H1 (cell line): Measurements from ENCODE around the gene SERGEF. TPM values are rescaled to one million over a fixed set of nuclear protein-coding genes. Genes with fewer than 3 reads are reported as not detected.

Experiments used
- CTCF ChIA-PET: fragments of 300-600 bp; sonication (Branson Sonifier 250); formaldehyde crosslinking; loops from one replicate; lab custom pipeline; 2021; ENCODE audit not compliant: partially characterized antibody; lab: Charles Lee
- POLR2A ChIA-PET: fragments of 300-600 bp; sonication (Branson Sonifier 250); formaldehyde crosslinking; loops from one replicate; lab custom pipeline; 2021; ENCODE audit warnings: inconsistent platforms; ENCODE audit not compliant: partially characterized antibody; lab: Charles Lee
- DNase-seq, 2 experiments: peaks; one replicate each; pipeline versions ENCODE4 v3.0.0 to v3.0.0-alpha.2; 2010 to 2022; ENCODE audit warnings: low spot score in 2 of 2, low read depth in 1 of 2, mixed read lengths in 1 of 2
- FAIRE-seq: peaks from 2 replicates; lab custom pipeline; 2011; peaks lifted over from hg19 to GRCh38; lab: Jason Lieb, UNC
- H2AFZ ChIP-seq: 2 replicates; pipeline ENCODE4 v1.8.1; 2012; ENCODE audit warnings: low read length, inconsistent platforms
- H2AK5ac ChIP-seq: 2 replicates; pipeline ENCODE4 v1.6.1; 2013; ENCODE audit warnings: low read depth, low read length
- H2BK120ac ChIP-seq: replicated peaks from 2 replicates; pipeline ENCODE3; 2013; ENCODE audit warnings: low read depth, low read length, inconsistent platforms
- H2BK12ac ChIP-seq: 2 replicates; pipeline ENCODE4 v1.6.1; 2013; ENCODE audit warnings: low read depth, low read length
- H2BK15ac ChIP-seq: 2 replicates; pipeline ENCODE4 v1.6.1; 2013; ENCODE audit warnings: low read length
- H2BK20ac ChIP-seq: 2 replicates; pipeline ENCODE4 v1.6.1; 2013; ENCODE audit warnings: low read length
- H2BK5ac ChIP-seq: 2 replicates; pipeline ENCODE4 v1.6.1; 2013; ENCODE audit warnings: low read depth, low read length
- H3K14ac ChIP-seq: 2 replicates; pipeline ENCODE4 v1.6.1; 2013; ENCODE audit warnings: inconsistent platforms; ENCODE audit not compliant: insufficient read length
- H3K18ac ChIP-seq: 2 replicates; pipeline ENCODE4 v1.6.1; 2013; ENCODE audit warnings: low read length; ENCODE audit errors: extremely low read depth
- H3K23ac ChIP-seq: 2 replicates; pipeline ENCODE4 v1.6.1; 2013; ENCODE audit warnings: inconsistent platforms; ENCODE audit not compliant: insufficient read length
- H3K23me2 ChIP-seq: 2 replicates; pipeline ENCODE4 v1.6.1; 2013; ENCODE audit warnings: low read depth, low read length
- H3K27ac ChIP-seq: 2 replicates; pipeline ENCODE4 v1.6.1; 2011; ENCODE audit warnings: low read depth, low read length, inconsistent platforms
- H3K27me3 ChIP-seq, 4 experiments: replicated peaks in 1 of 4; 1 replicate in 1 of 4; 2 replicates in 3 of 4; pipeline versions ENCODE4 v1.6.1 to v1.8.1; 2011 to 2013; ENCODE audit warnings: low read length in 3 of 4, mild to moderate bottlenecking in 3 of 4, inconsistent platforms in 2 of 4, mixed read lengths in 2 of 4, moderate library complexity in 1 of 4; ENCODE audit not compliant: control insufficient read depth in 3 of 4, insufficient read depth in 3 of 4; ENCODE audit errors: extremely low read depth in 1 of 4
- H3K36me3 ChIP-seq, 4 experiments: 2 replicates each; pipeline versions ENCODE4 v1.6.1 to v1.8.1; 2011 to 2013; ENCODE audit warnings: mild to moderate bottlenecking in 4 of 4, low read length in 3 of 4, moderate library complexity in 2 of 4, control low read depth in 1 of 4, inconsistent platforms in 1 of 4; ENCODE audit not compliant: insufficient read depth in 4 of 4, control insufficient read depth in 2 of 4
- H3K4ac ChIP-seq: replicated peaks from 2 replicates; pipeline ENCODE3; 2013; ENCODE audit warnings: low read length, low read depth, mixed read lengths, inconsistent platforms; ENCODE audit not compliant: insufficient read length
- H3K4me1 ChIP-seq, 4 experiments: replicated peaks in 1 of 4; 1 replicate in 1 of 4; 2 replicates in 3 of 4; pipeline versions ENCODE4 v1.6.1 to v1.8.1; 2011 to 2013; ENCODE audit warnings: low read length in 3 of 4, inconsistent platforms in 2 of 4, mixed read lengths in 1 of 4; ENCODE audit not compliant: insufficient read depth in 4 of 4, control insufficient read depth in 3 of 4
- H3K4me2 ChIP-seq, 2 experiments: 2 replicates each; pipeline versions ENCODE4 v1.6.1 to v1.8.1; 2011 to 2013; ENCODE audit warnings: low read depth in 2 of 2, low read length in 2 of 2, control low read depth in 1 of 2, inconsistent platforms in 1 of 2, mild to moderate bottlenecking in 1 of 2; ENCODE audit not compliant: insufficient read depth in 1 of 2
- H3K4me3 ChIP-seq, 4 experiments: fragments of 200-600, 300-600 bp in 1 of 4; sonication (generic), shearing (Covaris generic), sonication (Bioruptor Twin) in 1 of 4; 2 replicates each; pipeline versions ENCODE4 v1.5.1 to v1.8.1; 2011 to 2016; ENCODE audit warnings: low read length in 4 of 4, low read depth in 3 of 4, control low read depth in 2 of 4, inconsistent platforms in 2 of 4, mild to moderate bottlenecking in 2 of 4, mixed read lengths in 1 of 4, moderate library complexity in 1 of 4; ENCODE audit not compliant: insufficient read depth in 2 of 4; ENCODE audit errors: extremely low read depth in 1 of 4
- H3K56ac ChIP-seq: replicated peaks from 2 replicates; pipeline ENCODE3; 2013; ENCODE audit warnings: low read depth, mild to moderate bottlenecking, mixed read lengths, low read length, inconsistent platforms; ENCODE audit not compliant: insufficient read length
- H3K79me1 ChIP-seq: 2 replicates; pipeline ENCODE4 v1.6.1; 2013; ENCODE audit warnings: low read depth, low read length, control low read depth
- H3K79me2 ChIP-seq, 2 experiments: 2 replicates each; pipeline versions ENCODE4 v1.6.1 to v1.8.1; 2012 to 2013; ENCODE audit warnings: low read length in 2 of 2, mild to moderate bottlenecking in 2 of 2, inconsistent platforms in 1 of 2; ENCODE audit not compliant: insufficient read depth in 2 of 2, control insufficient read depth in 1 of 2
- H3K9ac ChIP-seq, 4 experiments: replicated peaks in 1 of 4; 1 replicate in 1 of 4; 2 replicates in 3 of 4; pipeline versions ENCODE4 v1.6.1 to v1.8.1; 2011 to 2013; ENCODE audit warnings: low read depth in 3 of 4, low read length in 3 of 4, control low read depth in 2 of 4, mild to moderate bottlenecking in 2 of 4, moderate library complexity in 2 of 4, inconsistent platforms in 1 of 4; ENCODE audit errors: extremely low read depth in 1 of 4
- H3K9me3 ChIP-seq, 2 experiments: 2 replicates each; pipeline versions ENCODE4 v1.6.1 to v1.8.1; 2012 to 2013; ENCODE audit warnings: mild to moderate bottlenecking in 2 of 2, moderate library complexity in 2 of 2, control low read depth in 1 of 2, inconsistent platforms in 1 of 2, low read depth in 1 of 2, low read length in 1 of 2, mixed read lengths in 1 of 2; ENCODE audit not compliant: insufficient read depth in 2 of 2
- H4K20me1 ChIP-seq, 2 experiments: replicated peaks in 1 of 2; 2 replicates each; pipeline versions ENCODE3 to v1.8.1; 2011 to 2013; ENCODE audit warnings: inconsistent platforms in 2 of 2, low read length in 2 of 2, mild to moderate bottlenecking in 1 of 2; ENCODE audit not compliant: insufficient read depth in 2 of 2, control insufficient read depth in 1 of 2
- H4K5ac ChIP-seq: 2 replicates; pipeline ENCODE4 v1.6.1; 2013; ENCODE audit warnings: low read length, low read depth, mixed read lengths, inconsistent platforms; ENCODE audit not compliant: insufficient read length
- H4K8ac ChIP-seq: 2 replicates; pipeline ENCODE4 v1.8.0; 2013; ENCODE audit warnings: mild to moderate bottlenecking, moderate library complexity, low read length, inconsistent platforms; ENCODE audit not compliant: insufficient read depth; ENCODE audit errors: extremely low read depth
- H4K91ac ChIP-seq: replicated peaks from 2 replicates; pipeline ENCODE3; 2013; ENCODE audit warnings: low read length, mixed read lengths, inconsistent platforms; ENCODE audit not compliant: insufficient read length
- RAD21 ChIP-seq, 2 experiments: IDR thresholded peaks in 1 of 2; conservative IDR thresholded peaks in 1 of 2; 2 replicates each; pipeline ENCODE4 v1.6.1; 2011; ENCODE audit warnings: low read depth in 2 of 2, low read length in 2 of 2, improper control_type of control experiment in 1 of 2, inconsistent platforms in 1 of 2, mild to moderate bottlenecking in 1 of 2, moderate library complexity in 1 of 2
- SP1 ChIP-seq: IDR thresholded peaks from 2 replicates; pipeline ENCODE4 v1.6.1; 2011; ENCODE audit warnings: low read depth, low read length
- WGBS, 2 experiments: shearing (Covaris generic) in 1 of 2; methylation state at CpG; one replicate each; pipeline versions ENCODE4 v1.1.6 to v1.1.7; 2013 to 2015; ENCODE audit warnings: low lambda C conversion rate in 2 of 2, mixed read lengths in 2 of 2, inconsistent platforms in 1 of 2, low coverage in 1 of 2, missing lambda C conversion rate in 1 of 2; ENCODE audit not compliant: insufficient replicate concordance in 2 of 2, insufficient coverage in 1 of 2, insufficient read length in 1 of 2; ENCODE audit errors: extremely low coverage in 1 of 2, missing lambda C conversion rate in 1 of 2; 5-methylcytosine and 5-hydroxymethylcytosine counted together
- polyA plus RNA-seq, 7 experiments: library from polyadenylated mRNA; depleted of rRNA in 3 of 7; stranded (reverse) in 5 of 7; unstranded in 2 of 7; fragments of >200 nt in 5 of 7; fragments of 200-250 nt in 2 of 7; gene quantifications; 1 replicate in 5 of 7; 2 replicates in 1 of 7; 4 replicates in 1 of 7; pipeline versions ENCODE4 v1.2.1 to v1.2.3, GENCODE V29; 2011 to 2013; ENCODE audit warnings: missing spikeins in 2 of 7, mixed read lengths in 2 of 7
- total RNA-seq: library from RNA; stranded (reverse); fragmentation: NEBNext Ultra II Directional; extraction: Animal tissue kit (Norgen Biotek cat#: 25700); gene quantifications from 2 replicates; pipeline ENCODE4 v1.2.1, GENCODE V29; 2021
- TF ChIP-seq, protein P1 (sequence below), 3 experiments: IDR thresholded peaks; 1 replicate in 2 of 3; 2 replicates in 1 of 3; pipeline versions ENCODE4 v1.5.1 to v1.6.1; 2011; ENCODE audit warnings: low read length in 3 of 3, mild to moderate bottlenecking in 3 of 3, inconsistent platforms in 2 of 3, low read depth in 1 of 3, moderate library complexity in 1 of 3; ENCODE audit not compliant: insufficient read depth in 1 of 3; ENCODE audit errors: control extremely low read depth in 1 of 3

Gene SERGEF
- total and polyA plus RNA-seq, 2 of the 8 experiments (the other 6 are each of a cell fraction or from before 2014, with no cell fraction given), result 16.6 to 28.8 TPM

DNA sequence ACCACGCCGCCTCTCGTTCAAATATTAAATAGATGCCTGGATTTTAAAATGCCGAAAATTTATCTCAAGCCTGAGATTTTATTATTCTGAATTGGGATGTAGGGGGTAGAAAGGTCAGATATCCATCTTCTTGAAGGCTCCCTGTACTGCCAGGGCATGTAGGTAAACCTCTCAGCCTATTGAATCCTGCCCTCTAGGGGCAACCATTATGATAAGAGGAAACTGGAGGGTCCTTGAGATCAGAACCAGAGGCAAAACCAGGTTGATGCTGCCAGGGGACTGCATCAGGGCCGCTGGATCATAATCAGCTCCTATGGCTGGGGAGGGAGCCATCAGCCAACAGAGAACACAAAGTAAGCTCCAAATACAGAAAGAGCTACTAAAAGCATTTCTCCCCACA is 185.8 kb downstream of the SERGEF start:
- no peak overlapping the region for H3K23ac ChIP-seq
- H4K5ac ChIP-seq, result no peak overlapping the region
- H2BK120ac ChIP-seq, result no peak overlapping the region
- FAIRE-seq (peak; percentile 45), DNase-seq (no peak)
- no peak overlapping the region for H3K4me2 ChIP-seq
- no peak for TF ChIP-seq SP1
- peak; percentile 72 to 84 for TF ChIP-seq RAD21 (IDR thresholded peaks at IDR 0.05 in 1 of 2, conservative IDR thresholded peaks at IDR 0.05 in 1 of 2; ENCODE audit: low read depth in 2 of 2, low read length in 2 of 2)
- TF ChIP-seq, protein P1, sequence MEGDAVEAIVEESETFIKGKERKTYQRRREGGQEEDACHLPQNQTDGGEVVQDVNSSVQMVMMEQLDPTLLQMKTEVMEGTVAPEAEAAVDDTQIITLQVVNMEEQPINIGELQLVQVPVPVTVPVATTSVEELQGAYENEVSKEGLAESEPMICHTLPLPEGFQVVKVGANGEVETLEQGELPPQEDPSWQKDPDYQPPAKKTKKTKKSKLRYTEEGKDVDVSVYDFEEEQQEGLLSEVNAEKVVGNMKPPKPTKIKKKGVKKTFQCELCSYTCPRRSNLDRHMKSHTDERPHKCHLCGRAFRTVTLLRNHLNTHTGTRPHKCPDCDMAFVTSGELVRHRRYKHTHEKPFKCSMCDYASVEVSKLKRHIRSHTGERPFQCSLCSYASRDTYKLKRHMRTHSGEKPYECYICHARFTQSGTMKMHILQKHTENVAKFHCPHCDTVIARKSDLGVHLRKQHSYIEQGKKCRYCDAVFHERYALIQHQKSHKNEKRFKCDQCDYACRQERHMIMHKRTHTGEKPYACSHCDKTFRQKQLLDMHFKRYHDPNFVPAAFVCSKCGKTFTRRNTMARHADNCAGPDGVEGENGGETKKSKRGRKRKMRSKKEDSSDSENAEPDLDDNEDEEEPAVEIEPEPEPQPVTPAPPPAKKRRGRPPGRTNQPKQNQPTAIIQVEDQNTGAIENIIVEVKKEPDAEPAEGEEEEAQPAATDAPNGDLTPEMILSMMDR (IDR thresholded peaks at IDR 0.05; ENCODE audit: control extremely low read depth in 1 of 3, insufficient read depth in 1 of 3, low read depth in 1 of 3, low read length in 3 of 3), result peak in 2 of 3 experiments; percentile 64 to 72; a peak in 3 of 4 replicates
- H4K8ac ChIP-seq, result no peak overlapping the region
- ChIA-PET POLR2A (no interaction called here), CTCF (interaction anchor here (0.6 to 5.7 kb wide), 45 partner anchors 10 to 239 kb away, joined by 3 to 79 read pairs (median 6); partner anchors contain the start of gene KCNC1)
- H3K56ac ChIP-seq, result no peak overlapping the region
- no peaks in the 10 kb centered on the region for H3K27me3 ChIP-seq
- H2AFZ ChIP-seq, result no peak overlapping the region
- no peaks in the 10 kb centered on the region for H3K79me1 ChIP-seq
- H2BK20ac ChIP-seq, result no peak overlapping the region
- no peak overlapping the region for H2BK15ac ChIP-seq
- H3K18ac ChIP-seq, result no peak overlapping the region
- H3K4me1 ChIP-seq, result 0 out of 7 replicates have a peak, but pooled peaks cover 0 to 2% (median 0%) of the 10 kb centered on the region in 4 experiments
- no peak overlapping the region for H3K27ac ChIP-seq
- H3K9me3 ChIP-seq, result no peaks in the 10 kb centered on the region
- H4K20me1 ChIP-seq, result no peaks in the 10 kb centered on the region
- no peak overlapping the region for H2AK5ac ChIP-seq
- H3K79me2 ChIP-seq, result no peaks in the 10 kb centered on the region
- no peak overlapping the region for H3K9ac ChIP-seq
- no peak overlapping the region for H2BK5ac ChIP-seq
- no peak overlapping the region for H4K91ac ChIP-seq
- no peak overlapping the region for H3K4me3 ChIP-seq
- no peaks in the 10 kb centered on the region for H3K36me3 ChIP-seq
- H3K14ac ChIP-seq, result no peak overlapping the region
- no peak overlapping the region for H3K4ac ChIP-seq
- no peak overlapping the region for H2BK12ac ChIP-seq
- WGBS, 2 experiments, result 71% methylated on average over 5 of the region's 5 CpGs; no CpG with 5 or more reads in 1 of the 2 experiments
- no peaks in the 10 kb centered on the region for H3K23me2 ChIP-seq
